DND-41 (cell line): ENCODE measurements around the gene RASL11A.

Source experiments
- EZH2 ChIP-seq: IDR thresholded peaks from 3 replicates; pipeline ENCODE4 v1.6.1; 2012; ENCODE audit warnings: borderline replicate concordance, low read depth, mild to moderate bottlenecking, moderate library complexity, low read length, inconsistent platforms; ENCODE audit not compliant: severe bottlenecking
- TF ChIP-seq, protein P1 (sequence below): IDR thresholded peaks from 2 replicates; pipeline ENCODE4 v1.5.1; 2012; ENCODE audit warnings: borderline replicate concordance, low read length, moderate library complexity, mild to moderate bottlenecking; ENCODE audit not compliant: poor library complexity, severe bottlenecking; ENCODE audit errors: extremely low read depth

DNA sequence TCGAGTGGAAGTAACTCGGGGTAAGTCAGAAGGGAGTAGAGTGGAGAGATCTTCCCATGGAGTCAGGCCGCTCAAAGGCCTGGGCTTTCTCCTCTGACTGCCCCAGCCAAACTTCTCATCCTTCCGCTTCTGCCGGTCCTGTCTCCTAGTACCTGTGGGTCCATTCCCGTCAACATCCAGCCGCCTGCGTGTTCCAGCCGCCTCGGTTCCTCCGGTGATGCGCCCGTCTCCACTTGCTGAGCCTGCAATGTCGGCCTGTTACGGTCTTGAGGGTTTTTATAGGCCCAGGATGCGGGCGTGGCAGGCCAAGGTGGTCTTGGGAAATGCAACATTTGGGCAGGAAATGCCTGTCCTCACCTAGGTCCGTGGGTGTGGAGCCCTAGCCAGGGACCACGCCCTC, 38.3 kb downstream of the RASL11A start:
- TF ChIP-seq, protein P1, sequence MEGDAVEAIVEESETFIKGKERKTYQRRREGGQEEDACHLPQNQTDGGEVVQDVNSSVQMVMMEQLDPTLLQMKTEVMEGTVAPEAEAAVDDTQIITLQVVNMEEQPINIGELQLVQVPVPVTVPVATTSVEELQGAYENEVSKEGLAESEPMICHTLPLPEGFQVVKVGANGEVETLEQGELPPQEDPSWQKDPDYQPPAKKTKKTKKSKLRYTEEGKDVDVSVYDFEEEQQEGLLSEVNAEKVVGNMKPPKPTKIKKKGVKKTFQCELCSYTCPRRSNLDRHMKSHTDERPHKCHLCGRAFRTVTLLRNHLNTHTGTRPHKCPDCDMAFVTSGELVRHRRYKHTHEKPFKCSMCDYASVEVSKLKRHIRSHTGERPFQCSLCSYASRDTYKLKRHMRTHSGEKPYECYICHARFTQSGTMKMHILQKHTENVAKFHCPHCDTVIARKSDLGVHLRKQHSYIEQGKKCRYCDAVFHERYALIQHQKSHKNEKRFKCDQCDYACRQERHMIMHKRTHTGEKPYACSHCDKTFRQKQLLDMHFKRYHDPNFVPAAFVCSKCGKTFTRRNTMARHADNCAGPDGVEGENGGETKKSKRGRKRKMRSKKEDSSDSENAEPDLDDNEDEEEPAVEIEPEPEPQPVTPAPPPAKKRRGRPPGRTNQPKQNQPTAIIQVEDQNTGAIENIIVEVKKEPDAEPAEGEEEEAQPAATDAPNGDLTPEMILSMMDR: no peak
- TF ChIP-seq EZH2: no peak
